ENCODE measurements around the gene DSG4.

The DSG4 gene

GRCh38 chr18:31410716-31411483 is 34.3 kb downstream of the DSG4 start:
- no peak for DNase-seq (ENCODE audit: low spot score)

- no peak for DNase-seq (ENCODE audit: low spot score)
These were observed 36.6 kb downstream of the DSG4 start for GRCh38 chr18:31413137-31413536.

- no peak for DNase-seq (ENCODE audit: low spot score)
These were observed 41.3 kb downstream of the DSG4 start for GRCh38 chr18:31417850-31418249.

DNA sequence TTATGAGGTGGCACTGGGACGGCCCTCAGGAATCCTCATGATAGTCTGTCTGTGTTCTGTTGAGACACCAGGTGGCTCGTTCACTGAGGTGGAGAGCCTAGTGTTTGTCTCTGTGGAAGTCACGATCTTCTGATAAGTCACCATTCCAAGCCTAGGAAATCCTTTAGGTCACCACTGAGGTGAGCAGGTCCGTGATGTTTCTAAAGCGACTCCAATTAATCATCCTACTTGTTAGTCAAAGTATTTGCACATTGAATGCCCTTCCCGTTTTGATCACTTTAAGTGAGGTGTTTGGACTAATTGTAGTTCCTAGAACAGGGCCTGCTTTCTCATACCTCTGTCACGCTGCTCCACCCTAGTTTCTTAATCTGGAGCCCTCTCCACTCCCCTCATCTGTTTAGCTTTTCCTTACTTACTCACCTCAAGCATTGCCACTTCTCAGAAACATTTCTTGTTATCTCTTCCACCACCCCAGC is 42.9 kb downstream of the DSG4 start:
- no peak for DNase-seq (ENCODE audit: low spot score)

GRCh38 chr18:31420032-31420431 is 43.5 kb downstream of the DSG4 start:
- no peak for DNase-seq (ENCODE audit: low spot score)

DNA sequence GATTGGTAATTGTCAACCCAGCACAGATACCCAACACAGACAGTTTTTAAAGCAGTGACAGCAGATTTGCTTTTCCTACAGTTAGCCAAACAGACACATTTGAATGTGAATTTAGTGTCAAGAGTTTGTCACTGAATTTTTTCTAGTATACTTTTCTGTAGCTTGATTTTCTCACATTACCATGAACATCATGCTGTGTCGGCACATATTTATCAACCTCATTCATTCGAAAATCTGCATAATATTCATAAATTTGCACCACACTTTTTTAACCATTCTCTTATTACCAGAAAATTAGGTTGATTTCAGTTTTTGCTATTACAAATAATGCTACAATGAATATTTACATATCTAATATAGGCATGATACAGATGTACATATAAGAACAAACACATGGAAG is 43.9 kb downstream of the DSG4 start:
- no peak for DNase-seq (ENCODE audit: low spot score)

DNA sequence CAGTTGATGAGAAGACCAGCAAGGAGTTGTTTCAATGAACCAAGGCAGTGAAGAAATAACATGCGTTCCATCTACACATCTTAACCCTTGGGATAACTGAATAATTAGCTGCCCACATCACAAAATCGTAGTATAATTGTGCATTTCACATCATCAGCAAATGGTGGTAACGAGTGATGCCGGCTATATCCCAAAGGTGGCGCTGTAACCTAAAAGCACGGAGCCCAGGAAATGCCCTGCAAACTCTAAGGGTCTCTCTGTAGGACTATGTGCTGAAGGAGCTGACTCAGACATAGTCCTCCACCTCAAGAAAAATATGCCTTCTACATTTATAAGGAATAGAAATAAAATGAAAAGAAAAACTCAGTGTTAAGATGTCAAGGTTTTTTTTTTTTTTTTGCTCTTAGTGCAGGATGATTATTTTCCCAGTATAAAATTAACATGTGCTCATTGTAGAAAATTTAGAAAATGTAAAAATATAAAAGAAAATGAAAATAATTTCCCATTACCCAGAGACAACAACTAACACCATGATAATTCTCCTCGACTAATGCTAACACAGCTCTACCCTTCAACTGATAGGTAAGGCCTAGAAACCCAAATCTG is 47.9 kb downstream of the DSG4 start:
- DNase-seq (ENCODE audit: low spot score): peak; percentile 24

DNA sequence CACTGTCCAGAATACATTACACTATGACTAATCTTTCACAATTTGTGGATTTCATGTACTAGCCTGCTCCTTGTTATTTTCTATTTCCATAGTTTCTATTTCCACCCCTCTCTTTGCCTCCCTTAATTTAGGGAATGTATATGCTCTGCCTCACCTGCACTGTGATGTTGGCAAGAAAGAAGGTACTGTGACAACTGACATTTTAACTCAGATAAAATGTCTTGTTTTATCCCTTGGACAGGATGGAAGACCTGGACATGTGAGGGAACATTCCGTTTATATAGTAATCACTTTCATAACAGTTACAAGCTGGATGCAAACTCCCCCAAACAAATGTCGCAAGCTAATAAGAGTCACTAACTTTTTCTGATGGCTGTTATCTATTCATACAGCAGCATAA is 49.4 kb downstream of the DSG4 start:
- DNase-seq (ENCODE audit: low spot score): no peak

- no peak for DNase-seq (ENCODE audit: low spot score)
These were observed 50.4 kb downstream of the DSG4 start for GRCh38 chr18:31426871-31427406.

DNA sequence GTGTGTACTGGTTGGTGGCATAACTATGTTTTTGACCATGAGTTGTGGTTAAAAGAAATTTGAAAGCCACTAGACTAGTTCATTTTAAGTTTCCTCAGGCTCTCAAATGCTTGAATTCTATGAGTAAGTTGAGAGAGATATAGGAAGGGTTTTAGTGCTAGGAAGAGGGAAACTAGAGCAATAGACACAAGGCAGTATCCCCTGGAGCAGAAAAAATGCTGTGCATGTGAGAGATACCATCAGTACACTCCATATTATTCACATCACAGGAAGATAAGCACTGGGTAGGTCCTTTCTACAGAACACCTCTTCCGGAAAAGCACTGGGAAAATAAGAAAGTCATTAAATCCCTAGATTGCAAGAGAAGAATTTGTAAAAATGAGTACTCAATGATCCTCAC is 51.6 kb downstream of the DSG4 start:
- DNase-seq (ENCODE audit: low spot score): no peak

GRCh38 chr18:31429623-31430022 is 53.0 kb downstream of the DSG4 start:
- DNase-seq (ENCODE audit: low spot score): peak; percentile 13

DNA sequence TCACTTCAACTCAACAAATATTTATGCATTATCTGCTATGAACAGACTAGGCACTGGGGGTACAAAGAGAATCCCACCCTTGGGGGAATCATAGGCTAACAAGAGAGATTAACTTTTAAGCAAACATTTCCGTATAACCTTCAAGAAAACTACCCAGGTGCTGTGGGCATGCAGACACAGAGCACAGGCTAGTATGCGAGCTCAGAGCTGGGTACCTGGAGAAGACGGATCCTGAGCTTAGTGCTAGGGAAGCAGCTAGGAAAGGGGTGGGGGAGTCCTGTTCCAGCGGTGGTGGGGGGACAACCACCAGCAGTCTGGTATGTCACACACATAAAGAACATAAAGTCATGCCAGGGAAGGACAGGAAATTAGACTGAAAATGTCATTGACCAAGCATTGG is 53.5 kb downstream of the DSG4 start:
- DNase-seq (ENCODE audit: low spot score): no peak

DNA sequence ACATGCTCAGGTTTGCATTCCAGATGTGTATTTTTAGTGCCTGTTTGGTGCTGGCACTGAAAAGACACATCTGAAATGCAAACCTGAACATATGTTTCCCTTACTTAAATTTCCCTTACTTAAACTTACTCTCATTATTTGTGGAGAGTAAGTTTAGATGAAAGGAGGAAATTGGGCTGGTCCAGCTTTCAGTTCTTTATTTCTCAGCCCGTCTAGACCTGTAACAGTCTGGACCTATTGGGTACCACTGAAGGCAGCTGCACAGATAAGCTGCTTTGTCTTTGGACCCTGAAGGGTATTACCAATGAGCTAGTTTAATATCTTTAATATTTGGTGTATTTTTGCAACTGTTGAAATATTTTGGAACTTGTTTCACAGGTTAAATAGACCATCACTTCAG is 54.0 kb downstream of the DSG4 start:
- DNase-seq (ENCODE audit: low spot score): no peak

- no peak for DNase-seq (ENCODE audit: low spot score)
These were observed 55.7 kb downstream of the DSG4 start for GRCh38 chr18:31432316-31432715.

DNA sequence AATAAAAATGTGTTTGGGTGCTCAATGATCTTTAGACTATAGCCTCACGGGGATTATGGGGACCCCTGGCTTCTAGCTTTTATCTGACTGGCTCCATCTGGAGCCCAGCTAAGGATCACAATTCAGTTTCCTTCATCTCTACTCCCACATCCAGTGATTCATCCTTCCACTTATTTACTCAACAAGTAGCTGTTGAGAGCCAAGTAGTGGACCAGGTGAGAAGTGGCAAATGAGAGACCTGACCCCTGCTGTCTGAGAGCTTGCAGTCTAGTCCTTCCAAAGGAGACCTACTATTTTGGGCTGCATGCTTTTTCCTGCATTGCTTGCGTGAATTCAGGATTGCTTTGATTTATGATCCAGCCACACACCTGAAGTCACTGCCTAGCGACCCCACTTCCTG is 60.2 kb downstream of the DSG4 start:
- DNase-seq (ENCODE audit: low spot score): no peak

- no peak for DNase-seq (ENCODE audit: low spot score)
These were observed 61.8 kb downstream of the DSG4 start for GRCh38 chr18:31438402-31438801.

- no peak for DNase-seq (ENCODE audit: low spot score)
These were observed 63.3 kb downstream of the DSG4 start for GRCh38 chr18:31439807-31440325.

- no peak for DNase-seq (ENCODE audit: low spot score)
These were observed 64.2 kb downstream of the DSG4 start for GRCh38 chr18:31440787-31441186.

- DNase-seq (ENCODE audit: low spot score): no peak
These were observed 64.9 kb downstream of the DSG4 start for GRCh38 chr18:31441493-31441892.

DNA sequence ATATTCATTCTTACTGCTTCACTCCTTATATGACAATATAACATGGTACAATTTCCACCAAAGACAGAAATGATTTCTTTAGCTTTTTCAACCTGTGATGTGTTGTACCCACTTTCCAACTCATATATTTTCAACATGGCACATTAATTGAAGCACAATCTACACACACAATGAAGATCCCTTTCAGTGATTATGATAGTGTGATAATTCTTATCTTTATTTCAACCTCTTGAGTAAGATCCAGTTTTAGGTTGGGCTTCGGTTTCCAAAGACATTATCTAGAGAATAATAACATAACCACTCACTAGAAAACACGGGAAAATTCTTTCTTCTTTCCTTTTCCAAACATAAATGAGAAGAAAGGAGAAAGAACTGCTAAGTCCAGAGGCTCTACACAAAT is 67.6 kb downstream of the DSG4 start:
- no peak for DNase-seq (ENCODE audit: low spot score)

GRCh38 chr18:31445908-31446307 is 69.3 kb downstream of the DSG4 start:
- DNase-seq (ENCODE audit: low spot score): no peak

GRCh38 chr18:31446854-31447253 is 70.3 kb downstream of the DSG4 start:
- DNase-seq (ENCODE audit: low spot score): no peak

DNA sequence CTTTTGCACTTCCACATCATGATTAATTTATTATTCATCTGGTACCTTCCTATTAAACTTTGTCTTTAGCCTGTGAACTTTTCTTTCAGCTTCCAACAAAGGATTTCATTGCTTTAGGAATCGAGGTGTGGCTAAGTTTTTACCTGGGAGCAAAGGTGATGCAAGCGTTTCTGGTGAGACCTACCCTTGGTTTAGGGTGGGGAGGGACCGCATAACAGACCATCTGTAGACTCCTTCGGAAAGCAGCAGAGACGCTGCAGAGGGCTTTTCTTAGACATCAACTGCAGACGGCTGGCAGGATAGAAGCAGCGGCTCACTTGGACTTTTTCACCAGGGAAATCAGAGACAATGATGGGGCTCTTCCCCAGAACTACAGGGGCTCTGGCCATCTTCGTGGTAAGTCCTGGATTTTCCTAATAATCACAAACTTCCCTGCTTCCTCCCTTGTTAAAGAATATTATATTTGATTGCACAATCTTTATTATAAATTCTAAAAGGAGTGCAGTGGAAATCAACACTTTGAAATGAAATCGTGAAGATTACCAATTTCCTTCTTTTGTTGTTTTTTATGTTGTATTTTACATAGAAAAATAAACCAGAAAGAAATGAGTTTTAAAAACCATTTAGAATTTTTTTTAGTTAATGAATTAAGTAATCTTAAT is 71.1 kb downstream of the DSG4 start, which contains the start of gene DSG3:
DSG3 (plus strand) TSS at position 212 of the 662 bp plus-strand sequence; CDS start at position 349, 137 bp downstream.
- DNase-seq (ENCODE audit: low spot score): no peak

All from COLO829 (cell line).